ENCODE measurements around the gene PCSK5.
A peak's percentile ranks its signal among the peaks of the same experiment; 100 is the strongest.
"Not testable (repeated sequence)": the region's sequence is repeated elsewhere in the genome, so short reads cannot be mapped to it uniquely, and the experiment has no call there.

The PCSK5 gene

GRCh38 chr9:76362332-76363031 is 472.0 kb downstream of the PCSK5 start:
- not testable (repeated sequence) for DNase-seq

- no peak for DNase-seq
Measured at GRCh38 chr9:76363032-76363395, 472.5 kb downstream of the PCSK5 start.

GRCh38 chr9:76365028-76365427 is 474.6 kb downstream of the PCSK5 start:
- no peak for DNase-seq

- DNase-seq = no peak
Measured at GRCh38 chr9:76366275-76366674, 475.8 kb downstream of the PCSK5 start.

GRCh38 chr9:76369583-76369982 is 479.1 kb downstream of the PCSK5 start:
- DNase-seq = peak; percentile 33

GRCh38 chr9:76370396-76371023 is 480.0 kb downstream of the PCSK5 start:
- DNase-seq = no peak

GRCh38 chr9:76371901-76372300 is 481.4 kb downstream of the PCSK5 start:
- no peak for DNase-seq

GRCh38 chr9:76372336-76372735 is 481.9 kb downstream of the PCSK5 start:
- DNase-seq = no peak

- DNase-seq = no peak
Measured at GRCh38 chr9:76373173-76373783, 482.8 kb downstream of the PCSK5 start.

- no peak for DNase-seq
Measured at GRCh38 chr9:76373784-76374474, 483.5 kb downstream of the PCSK5 start.

- DNase-seq = no peak
Measured at GRCh38 chr9:76374783-76375559, 484.5 kb downstream of the PCSK5 start.

GRCh38 chr9:76377791-76378190 is 487.3 kb downstream of the PCSK5 start:
- DNase-seq = no peak

- DNase-seq = no peak
Measured at GRCh38 chr9:76378367-76379073, 488.0 kb downstream of the PCSK5 start.

- no peak for DNase-seq
Measured at GRCh38 chr9:76379494-76379893, 489.0 kb downstream of the PCSK5 start.

- DNase-seq = no peak
Measured at GRCh38 chr9:76390656-76391055, 500.2 kb downstream of the PCSK5 start.

- peak; percentile 94 for DNase-seq
Measured at GRCh38 chr9:76394195-76394959, 503.9 kb downstream of the PCSK5 start, which contains the start of gene RFK. Gene RFK (minus strand): TSS chr9:76394426. CDS start chr9:76394171, 255 bp downstream.

GRCh38 chr9:76394960-76395252 is 504.4 kb downstream of the PCSK5 start:
- no peak for DNase-seq

GRCh38 chr9:76395381-76395780 is 504.9 kb downstream of the PCSK5 start:
- no peak for DNase-seq

GRCh38 chr9:76396144-76396543 is 505.7 kb downstream of the PCSK5 start:
- no peak for DNase-seq

GRCh38 chr9:76396597-76396996 is 506.1 kb downstream of the PCSK5 start:
- no peak for DNase-seq

GRCh38 chr9:76399856-76400255 is 509.4 kb downstream of the PCSK5 start:
- no peak for DNase-seq

Data from right kidney (tissue), 1 donor.